Measurements from ENCODE around the gene GDF7.

Gene GDF7

GRCh38 chr2:20661421-20662307, 5.3 kb upstream of the GDF7 start:
- H3K4me3 ChIP-seq (ENCODE audit: low read depth, low read length) = no peak overlapping the region
- TF ChIP-seq, protein P1, sequence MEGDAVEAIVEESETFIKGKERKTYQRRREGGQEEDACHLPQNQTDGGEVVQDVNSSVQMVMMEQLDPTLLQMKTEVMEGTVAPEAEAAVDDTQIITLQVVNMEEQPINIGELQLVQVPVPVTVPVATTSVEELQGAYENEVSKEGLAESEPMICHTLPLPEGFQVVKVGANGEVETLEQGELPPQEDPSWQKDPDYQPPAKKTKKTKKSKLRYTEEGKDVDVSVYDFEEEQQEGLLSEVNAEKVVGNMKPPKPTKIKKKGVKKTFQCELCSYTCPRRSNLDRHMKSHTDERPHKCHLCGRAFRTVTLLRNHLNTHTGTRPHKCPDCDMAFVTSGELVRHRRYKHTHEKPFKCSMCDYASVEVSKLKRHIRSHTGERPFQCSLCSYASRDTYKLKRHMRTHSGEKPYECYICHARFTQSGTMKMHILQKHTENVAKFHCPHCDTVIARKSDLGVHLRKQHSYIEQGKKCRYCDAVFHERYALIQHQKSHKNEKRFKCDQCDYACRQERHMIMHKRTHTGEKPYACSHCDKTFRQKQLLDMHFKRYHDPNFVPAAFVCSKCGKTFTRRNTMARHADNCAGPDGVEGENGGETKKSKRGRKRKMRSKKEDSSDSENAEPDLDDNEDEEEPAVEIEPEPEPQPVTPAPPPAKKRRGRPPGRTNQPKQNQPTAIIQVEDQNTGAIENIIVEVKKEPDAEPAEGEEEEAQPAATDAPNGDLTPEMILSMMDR (IDR thresholded peaks at IDR 0.05; ENCODE audit: low read depth, low read length, missing control alignments) = peak; percentile 99
- peak; percentile 49 for DNase-seq (ENCODE audit: low read depth)

DNA sequence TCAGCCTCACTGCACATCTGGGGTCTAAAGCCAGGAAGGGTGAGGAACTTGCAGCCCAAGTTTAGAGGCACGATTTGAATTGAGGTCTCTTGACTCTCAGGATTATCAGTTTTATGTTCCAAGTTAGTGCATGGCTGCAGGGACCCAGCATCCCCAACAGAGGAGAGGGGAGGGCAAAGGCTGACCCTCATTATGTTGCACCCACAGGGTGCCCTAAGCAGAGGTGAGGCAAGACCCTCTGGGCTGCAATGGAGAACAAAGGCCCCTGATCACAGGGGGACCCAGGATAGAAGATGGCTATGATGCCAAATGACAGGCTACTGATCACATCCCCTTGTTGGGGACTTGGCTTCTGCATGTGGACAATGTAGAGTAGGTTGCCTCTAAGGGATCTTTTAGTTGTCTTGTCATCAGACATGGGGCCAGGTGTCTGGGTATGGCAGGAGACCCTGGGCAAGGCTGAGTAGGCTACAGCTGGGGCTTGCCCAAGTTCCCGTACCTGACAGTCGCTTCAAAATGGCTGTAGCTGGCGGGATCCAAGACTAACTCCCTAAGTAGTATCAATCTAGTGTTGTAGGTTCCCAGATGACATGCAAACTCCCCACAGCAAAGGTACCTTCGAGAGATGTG, 4.5 kb upstream of the GDF7 start:
- TF ChIP-seq, protein P1 (IDR thresholded peaks at IDR 0.05; ENCODE audit: low read depth, low read length, missing control alignments) = no peak
- H3K4me3 ChIP-seq (ENCODE audit: low read depth, low read length) = no peak overlapping the region
- no peak for DNase-seq (ENCODE audit: low read depth)

GRCh38 chr2:20663196-20664070, 3.5 kb upstream of the GDF7 start:
- H3K4me3 ChIP-seq (ENCODE audit: low read depth, low read length) = no peak overlapping the region
- no peak for DNase-seq (ENCODE audit: low read depth)
- TF ChIP-seq, protein P1 (IDR thresholded peaks at IDR 0.05; ENCODE audit: low read depth, low read length, missing control alignments) = no peak

- H3K4me3 ChIP-seq (ENCODE audit: low read depth, low read length) = no peak overlapping the region
- TF ChIP-seq, protein P1 (IDR thresholded peaks at IDR 0.05; ENCODE audit: low read depth, low read length, missing control alignments) = no peak
- no peak for DNase-seq (ENCODE audit: low read depth)
These were observed 2.9 kb upstream of the GDF7 start for GRCh38 chr2:20664071-20664390.

DNA sequence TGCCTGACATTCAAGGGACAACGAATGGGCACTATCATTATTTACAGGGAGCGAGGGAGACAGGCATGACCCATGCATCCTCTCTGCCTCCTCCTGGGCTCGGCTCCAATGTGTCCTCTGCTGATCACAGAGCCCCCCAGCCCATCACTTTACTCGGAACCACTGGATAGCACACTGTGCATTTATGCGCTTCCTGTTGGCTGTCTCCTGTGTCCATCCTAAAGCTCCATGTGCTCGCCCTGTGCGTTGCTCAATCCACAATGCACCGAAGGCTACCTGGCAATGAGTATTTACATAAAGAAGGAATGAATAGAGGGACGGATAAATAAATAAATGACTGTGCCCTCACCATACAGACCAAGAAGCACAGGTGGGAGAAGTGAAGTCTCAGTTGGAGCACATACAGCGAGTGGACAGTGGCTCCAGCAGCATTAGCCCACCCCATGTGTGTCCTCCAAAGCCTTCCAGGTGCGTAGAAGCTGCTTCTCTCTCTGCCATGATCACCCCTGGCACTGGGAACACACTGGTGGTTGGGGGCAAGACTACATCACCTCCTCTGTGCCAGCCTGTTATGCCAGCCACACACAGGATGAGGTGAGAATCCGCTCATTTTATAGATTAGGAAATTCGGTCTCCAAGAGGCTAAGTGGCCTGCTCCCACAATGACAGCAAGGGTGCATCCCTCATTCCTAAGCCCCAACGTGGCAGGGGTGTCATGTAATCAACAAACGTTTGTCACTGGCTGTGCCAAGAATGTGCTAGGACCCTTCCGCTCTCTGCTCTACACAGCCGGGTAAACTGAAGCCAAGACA, 2.3 kb upstream of the GDF7 start:
- H3K4me3 ChIP-seq (ENCODE audit: low read depth, low read length) = no peak overlapping the region
- TF ChIP-seq, protein P1 (IDR thresholded peaks at IDR 0.05; ENCODE audit: low read depth, low read length, missing control alignments) = no peak
- no peak for DNase-seq (ENCODE audit: low read depth)

Measured in GM12864 (cell line).